ENCODE measurements around the gene GLI3.

DNA sequence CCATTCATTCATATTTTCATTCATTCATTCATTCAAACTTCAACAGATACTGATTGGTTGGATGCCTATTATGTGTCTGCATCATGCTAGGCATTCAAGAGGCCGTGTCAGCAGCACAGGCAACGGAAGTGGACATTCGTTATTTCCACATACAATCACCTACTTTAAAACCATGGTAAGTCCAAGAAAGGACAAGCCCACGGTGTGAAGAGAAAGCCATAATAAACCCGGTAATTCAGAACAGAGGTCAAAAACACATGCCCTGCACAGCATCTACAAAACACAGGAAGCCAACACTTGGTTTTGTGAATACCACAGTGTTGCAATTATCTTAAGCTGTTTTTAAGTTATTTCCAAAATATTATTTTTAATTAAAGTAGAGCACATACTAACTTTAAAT, 126.7 kb downstream of the GLI3 start:
- TF ChIP-seq CTCF (conservative IDR thresholded peaks at IDR 0.05; ENCODE audit: low read length) (no peak), EZH2phosphoT487 (IDR thresholded peaks at IDR 0.05; ENCODE audit: borderline replicate concordance) (no peak)

All from Loucy (cell line).